Esophagus squamous epithelium (tissue), 5 donors: Measurements from ENCODE around the gene VCAN. TPM values are rescaled to one million over a fixed set of nuclear protein-coding genes. Genes with fewer than 3 reads are reported as not detected.

Experiments
- DNase-seq: peaks from one replicate; lab custom pipeline; 2025; lab: John Stamatoyannopoulos, UW
- H3K27ac ChIP-seq, 4 donors: fragments of 200-600 bp; sonication (generic); one replicate each; pipeline ENCODE4 v1.5.1; 2016 to 2019; ENCODE audit warnings: mild to moderate bottlenecking in 1 of 4
- H3K27me3 ChIP-seq, 4 donors: fragments of 200-600 bp; sonication (generic); 1 replicate in 3 of 4; 2 replicates in 1 of 4; pipeline versions ENCODE4 v1.5.1 to v1.6.0; 2017 to 2021; ENCODE audit warnings: antibody characterized with exemption in 1 of 4
- H3K36me3 ChIP-seq, 3 donors: fragments of 200-600 bp; sonication (generic); one replicate each; pipeline ENCODE4 v1.5.1; 2016 to 2019
- H3K4me1 ChIP-seq, 3 donors: fragments of 200-600 bp; sonication (generic); one replicate each; pipeline ENCODE4 v1.5.1; 2017 to 2019
- H3K4me3 ChIP-seq, 4 donors: fragments of 200-600 bp; sonication (generic); 1 replicate in 3 of 4; 2 replicates in 1 of 4; pipeline ENCODE4 v1.5.1; 2016 to 2019; ENCODE audit warnings: mild to moderate bottlenecking in 2 of 4, moderate library complexity in 1 of 4
- H3K9me3 ChIP-seq, 3 donors: fragments of 200-600 bp; sonication (generic); one replicate each; pipeline ENCODE4 v1.5.1; 2016 to 2019
- CTCF ChIP-seq, 6 experiments: fragments of 450-650 bp in 4 of 6; fragments of 200-600 bp in 2 of 6; sonication (generic) in 2 of 6; IDR thresholded peaks; one replicate each; pipeline ENCODE4 v1.5.1; 2016 to 2019; ENCODE audit warnings: antibody characterized with exemption in 6 of 6, mild to moderate bottlenecking in 4 of 6, moderate library complexity in 4 of 6
- POLR2A ChIP-seq, 4 donors: fragments of 450-650 bp; IDR thresholded peaks; one replicate each; pipeline ENCODE4 v1.6.1; 2017; ENCODE audit warnings: antibody characterized with exemption in 4 of 4, mild to moderate bottlenecking in 4 of 4, moderate library complexity in 3 of 4
- WGBS, 2 donors: methylation state at CpG; one replicate each; pipeline ENCODE4 v1.1.5; 2018; 5-methylcytosine and 5-hydroxymethylcytosine counted together
- intact Hi-C: fragments of 100-400 bp; cut with DNase I; formaldehyde crosslinking; loops from one replicate; pipeline ENCODE4 v1.15.0; 2022
- total RNA-seq, 4 donors: library from RNA; depleted of rRNA; stranded (reverse); fragments of >200 nt; gene quantifications; one replicate each; pipeline ENCODE4 v1.1.0, GENCODE V29; 2016
- donor health status: DM: yes; HTN: yes; CAD: no.

VCAN gene
- total RNA-seq, 4 donors from 2014 or later, result 0.30 to 36.1 (median 7.2) TPM

- no peak for TF ChIP-seq CTCF (IDR thresholded peaks at IDR 0.05)
- TF ChIP-seq POLR2A (IDR thresholded peaks at IDR 0.05), result no peak
- 83 to 85% methylated on average over 2 of the region's 2 CpGs for WGBS, 2 donors
- Histone ChIP-seq H3K9me3 (no peaks in the 10 kb centered on the region), H3K27ac (no peak overlapping the region), H3K27me3 (no peaks in the 10 kb centered on the region), H3K4me1 (no peaks in the 10 kb centered on the region), H3K4me3 (no peak overlapping the region), H3K36me3 (no peaks in the 10 kb centered on the region)
- no peak for DNase-seq
- intact Hi-C loops, result no loop called here
Observed at GRCh38 chr5:83570916-83571315, 99.4 kb downstream of the VCAN start.

GRCh38 chr5:83572271-83572670 is 100.7 kb downstream of the VCAN start:
- H3K36me3 ChIP-seq, result no peaks in the 10 kb centered on the region
- 83% methylated on average over 5 of the region's 5 CpGs for WGBS, 2 donors
- DNase-seq, result no peak
- no peak overlapping the region for H3K4me3 ChIP-seq
- H3K4me1 ChIP-seq, result no peaks in the 10 kb centered on the region
- H3K9me3 ChIP-seq, result no peaks in the 10 kb centered on the region
- H3K27me3 ChIP-seq, result no peaks in the 10 kb centered on the region
- intact Hi-C loops, result no loop called here
- no peak for TF ChIP-seq CTCF (IDR thresholded peaks at IDR 0.05)
- no peak for TF ChIP-seq POLR2A (IDR thresholded peaks at IDR 0.05)
- H3K27ac ChIP-seq, result no peak overlapping the region

- Histone ChIP-seq H3K9me3 (no peaks in the 10 kb centered on the region), H3K4me1 (no peaks in the 10 kb centered on the region), H3K36me3 (no peaks in the 10 kb centered on the region), H3K27ac (no peak overlapping the region), H3K27me3 (no peaks in the 10 kb centered on the region), H3K4me3 (no peak overlapping the region)
- TF ChIP-seq POLR2A (IDR thresholded peaks at IDR 0.05) (no peak), CTCF (IDR thresholded peaks at IDR 0.05) (no peak)
- intact Hi-C loops, result no loop called here
- DNase-seq, result no peak
- 42 to 66% methylated on average over 2 of the region's 2 CpGs for WGBS, 2 donors
Observed at GRCh38 chr5:83576341-83576740, 104.8 kb downstream of the VCAN start.

GRCh38 chr5:83577036-83577636 is 105.6 kb downstream of the VCAN start:
- H3K4me1 ChIP-seq, result no peaks in the 10 kb centered on the region
- intact Hi-C loops, result no loop called here
- no peaks in the 10 kb centered on the region for H3K27me3 ChIP-seq
- no peak overlapping the region for H3K4me3 ChIP-seq
- no peaks in the 10 kb centered on the region for H3K36me3 ChIP-seq
- WGBS, 2 donors, result 37 to 49% methylated on average over 4 of the region's 4 CpGs
- no peak for TF ChIP-seq CTCF (IDR thresholded peaks at IDR 0.05)
- no peak for TF ChIP-seq POLR2A (IDR thresholded peaks at IDR 0.05)
- no peak overlapping the region for H3K27ac ChIP-seq
- no peak for DNase-seq
- H3K9me3 ChIP-seq, result no peaks in the 10 kb centered on the region

GRCh38 chr5:83583859-83584258 is 112.3 kb downstream of the VCAN start:
- Histone ChIP-seq H3K4me1 (no peaks in the 10 kb centered on the region), H3K27ac (no peak overlapping the region), H3K27me3 (no peaks in the 10 kb centered on the region), H3K4me3 (no peak overlapping the region), H3K9me3 (no peaks in the 10 kb centered on the region), H3K36me3 (no peaks in the 10 kb centered on the region)
- intact Hi-C loops, result no loop called here
- TF ChIP-seq CTCF (IDR thresholded peaks at IDR 0.05) (no peak), POLR2A (IDR thresholded peaks at IDR 0.05) (no peak)
- no peak for DNase-seq
